Measurements from ENCODE around the gene PCNX2.
"Not testable (repeated sequence)": the region's sequence is repeated elsewhere in the genome, so short reads cannot be mapped to it uniquely, and the experiment has no call there.

Gene PCNX2

GRCh38 chr1:233114860-233115259 lies 180.7 kb downstream of the PCNX2 start:
- TF ChIP-seq CTCF (IDR thresholded peaks at IDR 0.05; ENCODE audit: low read depth, low read length), result no peak
- H3K4me3 ChIP-seq (ENCODE audit: low read depth, low read length), result no peak overlapping the region

GRCh38 chr1:233114159-233114558 lies 181.4 kb downstream of the PCNX2 start:
- no peak overlapping the region for H3K4me3 ChIP-seq (ENCODE audit: low read depth, low read length)
- no peak for TF ChIP-seq CTCF (IDR thresholded peaks at IDR 0.05; ENCODE audit: low read depth, low read length)

GRCh38 chr1:233113009-233113879 lies 182.3 kb downstream of the PCNX2 start:
- peak overlapping the region; percentile 31 for H3K4me3 ChIP-seq (ENCODE audit: low read depth, low read length)
- no peak for TF ChIP-seq CTCF (IDR thresholded peaks at IDR 0.05; ENCODE audit: low read depth, low read length)

- no peak for TF ChIP-seq CTCF (IDR thresholded peaks at IDR 0.05; ENCODE audit: low read depth, low read length)
Measured at GRCh38 chr1:233112186-233113008, 183.1 kb downstream of the PCNX2 start.

GRCh38 chr1:233111731-233112130 lies 183.8 kb downstream of the PCNX2 start:
- no peak for TF ChIP-seq CTCF (IDR thresholded peaks at IDR 0.05; ENCODE audit: low read depth, low read length)

More at GRCh38 chr1:233112186-233113008, 183.1 kb downstream of the PCNX2 start:
- H3K4me3 ChIP-seq (ENCODE audit: low read depth, low read length), result no peak overlapping the region; the same call in 1 of the 2 replicates

GRCh38 chr1:233109096-233109495 lies 186.4 kb downstream of the PCNX2 start:
- no peak overlapping the region for H3K4me3 ChIP-seq (ENCODE audit: low read depth, low read length)
- TF ChIP-seq CTCF (IDR thresholded peaks at IDR 0.05; ENCODE audit: low read depth, low read length), result no peak

More at GRCh38 chr1:233111731-233112130, 183.8 kb downstream of the PCNX2 start:
- H3K4me3 ChIP-seq (ENCODE audit: low read depth, low read length), result no peak overlapping the region

GRCh38 chr1:233107716-233108130 lies 187.8 kb downstream of the PCNX2 start:
- not testable (repeated sequence) for H3K4me3 ChIP-seq (ENCODE audit: low read depth, low read length)
